Kidney tubule cell (primary cell): ENCODE data around the gene DHRS13.

Experiments used
- DNase-seq: peaks from one replicate; pipeline ENCODE4 v3.0.0-alpha.2; 2018; ENCODE audit warnings: low spot score

DHRS13 gene

DNA sequence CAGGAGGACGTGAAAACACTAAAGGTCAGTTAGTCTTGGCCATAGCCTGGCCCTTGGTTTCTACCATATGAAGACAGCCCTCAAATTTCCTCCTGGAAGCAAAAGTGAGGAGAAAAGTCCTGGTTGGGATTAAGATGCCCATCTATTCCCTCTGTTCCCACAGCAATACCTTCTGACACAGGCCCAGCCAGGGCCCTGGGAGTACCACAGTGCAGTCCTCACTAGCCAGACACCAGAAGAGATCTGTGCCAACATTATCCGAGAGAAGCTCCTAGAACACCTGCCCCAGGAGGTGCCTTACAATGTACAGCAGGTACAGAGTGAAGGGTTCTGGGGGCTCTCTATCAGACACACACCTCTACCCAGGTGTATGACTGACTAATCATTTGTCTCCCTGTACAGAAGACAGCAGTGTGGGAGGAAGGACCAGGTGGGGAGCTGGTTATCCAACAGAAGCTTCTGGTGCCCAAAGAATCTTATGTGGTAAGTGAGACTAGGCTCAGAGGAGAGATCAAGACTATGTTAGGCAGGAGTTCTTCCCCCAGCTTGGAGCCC, 44.0 kb downstream of the DHRS13 start:
- no peak for DNase-seq

DNA sequence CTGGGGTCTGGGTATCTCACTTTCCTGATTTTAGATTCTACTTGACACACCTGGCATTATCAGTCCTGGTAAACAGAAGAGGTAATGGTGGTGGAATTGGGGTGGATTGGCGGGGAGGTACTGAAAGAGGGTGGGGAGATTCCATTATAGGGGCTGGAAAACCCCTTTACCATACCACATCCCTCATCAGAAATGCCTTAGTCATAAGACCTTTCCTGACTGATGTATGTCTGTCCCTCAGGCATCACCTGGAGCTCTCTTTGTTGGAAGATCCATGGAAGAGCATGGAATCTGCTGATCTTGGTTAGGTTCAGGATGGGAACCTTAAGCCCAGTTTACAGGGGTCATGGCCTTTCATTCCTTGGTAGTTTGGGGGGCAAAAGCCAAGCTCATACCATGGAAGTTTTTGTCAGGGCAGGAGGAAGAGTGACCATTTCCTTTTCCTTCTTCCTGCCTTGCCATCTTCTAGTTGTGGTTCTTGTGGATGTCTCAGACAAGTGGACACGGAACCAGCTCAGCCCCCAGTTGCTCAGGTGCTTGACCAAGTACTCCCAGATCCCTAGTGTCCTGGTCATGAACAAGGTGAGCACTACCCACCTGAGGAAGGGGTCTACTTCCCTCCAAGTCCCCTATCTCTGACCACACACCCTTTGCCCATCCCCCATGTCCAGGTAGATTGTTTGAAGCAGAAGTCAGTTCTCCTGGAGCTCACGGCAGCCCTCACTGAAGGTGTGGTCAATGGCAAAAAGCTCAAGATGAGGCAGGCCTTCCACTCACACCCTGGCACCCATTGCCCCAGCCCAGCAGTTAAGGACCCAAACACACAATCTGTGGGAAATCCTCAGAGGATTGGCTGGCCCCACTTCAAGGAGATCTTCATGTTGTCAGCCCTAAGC, 44.7 kb downstream of the DHRS13 start:
- no peak for DNase-seq

DNA sequence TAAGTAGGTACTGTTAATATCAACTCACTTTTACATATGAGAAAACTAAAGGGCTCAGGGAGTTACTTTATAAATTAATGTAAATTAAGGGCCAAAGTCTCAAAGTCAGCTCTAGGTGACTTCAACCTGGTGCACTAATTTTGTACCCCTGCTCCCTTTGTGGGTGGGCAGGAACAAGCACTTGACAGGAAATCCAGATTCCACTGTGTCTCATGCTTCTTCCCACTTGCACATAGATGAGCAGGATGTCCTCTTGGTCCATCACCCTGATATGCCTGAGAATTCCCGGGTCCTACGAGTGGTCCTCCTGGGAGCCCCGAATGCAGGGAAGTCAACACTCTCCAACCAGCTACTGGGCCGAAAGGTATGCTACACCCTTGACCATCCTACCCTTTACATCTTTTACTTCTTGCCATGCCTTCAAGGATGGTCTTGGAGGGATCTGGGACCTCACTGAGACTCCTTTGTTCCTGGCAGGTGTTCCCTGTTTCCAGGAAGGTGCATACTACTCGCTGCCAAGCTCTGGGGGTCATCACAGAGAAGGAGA, 46.8 kb downstream of the DHRS13 start:
- DNase-seq = no peak

DNA sequence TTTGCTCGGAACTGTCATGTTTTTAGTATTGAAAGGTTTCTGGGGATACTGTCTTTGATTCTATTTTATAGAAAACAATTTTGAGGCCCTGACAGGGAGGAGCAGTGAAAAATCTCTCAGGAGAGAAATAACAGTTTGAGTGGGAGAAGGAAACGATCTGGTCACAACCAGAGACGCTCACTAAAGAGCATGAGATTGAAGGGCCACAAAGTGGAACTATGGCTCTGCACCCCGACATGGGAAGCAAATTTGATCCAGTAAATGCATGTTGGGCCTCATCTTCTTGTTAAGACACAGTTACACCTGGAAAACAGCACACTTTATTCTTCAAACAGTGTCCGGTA, 47.6 kb downstream of the DHRS13 start:
- no peak for DNase-seq

DNA sequence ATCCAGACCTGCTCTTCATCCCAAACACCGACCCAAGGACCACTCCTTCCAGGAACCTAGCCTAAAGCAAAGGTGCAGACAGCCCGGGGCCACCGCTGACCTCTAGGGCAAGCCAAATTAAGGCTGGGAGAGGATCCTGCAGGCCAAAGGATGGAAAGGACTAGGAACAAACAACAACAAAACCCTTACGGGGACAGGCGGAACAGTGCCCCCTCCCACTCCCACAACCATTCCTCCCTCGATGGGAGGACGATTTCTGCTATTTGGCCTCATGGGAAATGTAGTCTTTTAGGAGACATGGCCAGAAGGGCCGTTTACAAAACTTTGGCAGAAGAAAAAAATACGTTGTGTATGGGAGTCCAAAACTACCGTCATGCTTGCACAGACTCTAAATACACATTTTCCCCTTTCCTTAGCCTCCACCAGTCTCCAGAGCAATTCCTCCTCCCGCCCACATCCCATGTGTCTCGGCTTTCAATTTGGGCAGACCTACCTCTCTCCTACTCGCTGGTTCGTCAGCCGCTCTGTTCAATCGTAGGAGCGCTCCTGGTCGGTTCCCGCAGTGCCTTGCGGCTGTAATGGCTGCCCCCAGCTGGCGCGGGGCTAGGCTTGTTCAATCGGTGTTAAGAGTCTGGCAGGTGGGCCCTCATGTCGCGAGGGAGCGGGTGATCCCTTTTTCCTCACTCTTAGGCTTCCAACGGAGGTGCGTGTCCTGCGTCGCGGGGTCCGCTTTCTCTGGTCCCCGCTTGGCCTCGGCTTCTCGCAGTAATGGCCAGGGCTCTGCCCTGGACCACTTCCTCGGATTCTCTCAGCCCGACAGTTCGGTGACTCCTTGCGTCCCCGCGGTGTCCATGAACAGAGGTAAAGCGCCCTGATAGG, 48.2 kb downstream of the DHRS13 start, which contains the start of gene ERAL1:
ERAL1 (plus strand) TSS at position 560 of the 879 bp plus-strand sequence; CDS start at position 579, 19 bp downstream.
- DNase-seq = peak; percentile 88

DNA sequence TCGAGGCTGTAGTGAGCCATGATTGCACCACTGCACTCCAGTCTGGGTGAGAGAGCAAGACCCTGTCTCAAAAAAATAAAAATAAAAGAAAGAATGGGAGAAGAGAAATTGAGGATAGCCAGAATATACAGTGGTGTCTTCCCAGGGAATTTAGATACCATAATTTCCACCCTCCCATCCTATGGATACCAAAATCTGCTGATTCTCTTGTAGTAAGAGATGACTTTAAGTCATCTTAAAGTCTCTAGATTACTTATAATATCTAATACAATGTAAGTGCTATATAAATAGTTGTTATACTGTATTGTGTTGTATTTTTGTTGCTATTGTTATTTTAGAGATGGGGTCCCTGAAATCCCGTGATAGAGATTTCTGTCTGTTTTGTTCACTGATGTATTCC, 49.6 kb downstream of the DHRS13 start:
- DNase-seq = no peak

DNA sequence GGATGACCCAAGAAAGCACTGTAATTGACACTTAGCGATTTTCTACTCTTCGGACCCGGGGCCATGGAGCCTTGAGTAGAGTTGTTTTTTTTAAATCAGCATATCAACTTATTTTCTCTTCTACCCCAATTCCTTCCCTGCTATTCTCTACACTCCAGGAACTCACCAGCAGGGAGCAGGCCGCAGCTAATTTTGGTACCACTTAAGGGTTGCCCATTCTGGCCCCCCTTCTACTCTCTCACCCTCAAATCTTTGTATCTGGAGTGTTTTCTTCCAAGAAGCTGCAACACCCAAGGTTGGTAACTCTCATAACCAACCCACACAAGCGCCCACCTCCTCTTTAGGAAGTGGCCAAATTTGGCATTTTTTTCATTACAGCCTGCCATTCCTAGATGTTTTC, 53.6 kb downstream of the DHRS13 start:
- no peak for DNase-seq

DNA sequence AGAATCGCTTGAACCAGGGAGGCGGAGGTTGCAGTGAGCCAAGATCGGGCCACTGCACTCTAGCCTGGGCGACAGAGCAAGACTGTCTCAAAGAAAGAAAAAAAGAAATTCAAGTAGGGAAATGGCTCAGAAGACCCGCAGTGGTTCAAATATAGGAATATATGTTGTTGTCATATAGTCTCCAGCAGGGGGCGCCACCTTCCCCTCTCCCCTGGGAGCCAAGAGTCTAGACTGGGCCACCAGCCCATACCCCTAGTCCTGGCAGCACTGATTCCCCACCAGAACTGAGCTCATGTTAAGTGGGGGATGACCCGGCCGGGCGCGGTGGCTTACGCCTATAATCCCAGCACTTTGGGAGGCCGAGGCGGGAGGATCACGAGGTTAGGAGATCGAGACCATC, 54.2 kb downstream of the DHRS13 start:
- DNase-seq = peak; percentile 13
